Naive thymus-derived CD8-positive, alpha-beta T cell (primary cell): ENCODE results near the gene SLF2. TPM values are rescaled to one million over a fixed set of nuclear protein-coding genes. Genes with fewer than 3 reads are reported as not detected.

ENCODE experiments used
- ATAC-seq, 2 donors: fragments of 150-1000 bp; cut with Tn5 transposase in 1 of 2; sonication (Bioruptor Pico), chemical (Tn5 transposase) in 1 of 2; 1 replicate in 1 of 2; 2 replicates in 1 of 2; pipeline ENCODE4 v1.10.0; 2021; ENCODE audit warnings: mild to moderate bottlenecking in 2 of 2, moderate library complexity in 2 of 2
- POLR2A ChIA-PET: fragments of 350-600 bp; sonication (Branson Sonifier 250); formaldehyde crosslinking; loops from one replicate; lab custom pipeline; 2021; ENCODE audit warnings: antibody characterized with exemption; lab: Charles Lee
- DNase-seq, 10 donors: peaks; one replicate each; pipeline versions ENCODE4 v3.0.0 to v3.0.0-alpha.2; 2020 to 2022
- H3K27ac Mint-ChIP-seq, 10 donors: one replicate each; pipeline ENCODE4 v1.8.0; 2020 to 2022; ENCODE audit warnings: mild to moderate bottlenecking in 10 of 10, mixed read lengths in 10 of 10, moderate library complexity in 4 of 10, inconsistent platforms in 1 of 10
- H3K27me3 Mint-ChIP-seq, 5 donors: one replicate each; pipeline ENCODE4 v1.8.0; 2021 to 2022; ENCODE audit warnings: mixed read lengths in 5 of 5
- H3K36me3 Mint-ChIP-seq, 3 donors: one replicate each; pipeline ENCODE4 v1.8.0; 2020 to 2022; ENCODE audit warnings: mixed read lengths in 3 of 3, mild to moderate bottlenecking in 2 of 3, inconsistent platforms in 1 of 3
- H3K4me1 Mint-ChIP-seq, 4 donors: one replicate each; pipeline ENCODE4 v1.8.0; 2021 to 2022; ENCODE audit warnings: mixed read lengths in 4 of 4
- H3K4me3 Mint-ChIP-seq, 10 donors: one replicate each; pipeline ENCODE4 v1.8.0; 2020 to 2022; ENCODE audit warnings: mild to moderate bottlenecking in 10 of 10, mixed read lengths in 10 of 10, moderate library complexity in 6 of 10, inconsistent platforms in 1 of 10
- H3K9me3 Mint-ChIP-seq, 9 donors: one replicate each; pipeline ENCODE4 v1.8.0; 2020 to 2022; ENCODE audit warnings: mixed read lengths in 9 of 9, mild to moderate bottlenecking in 3 of 9, inconsistent platforms in 1 of 9, moderate library complexity in 1 of 9
- polyA plus RNA-seq, 3 donors: library from polyadenylated mRNA; unstranded; fragments of 300-500 nt; fragmentation: Illumina TruSeq; gene quantifications; one replicate each; pipeline ENCODE4 v1.2.3, GENCODE V29; 2021
- total RNA-seq, 8 experiments: library from RNA in 2 of 8; stranded (reverse) in 2 of 8; gene quantifications; one replicate each; pipeline ENCODE4 v1.2.3 and lab custom pipeline; 2021 to 2026

The SLF2 gene
- total and polyA plus RNA-seq, 5 experiments from 2014 or later, result 9.7 to 46.1 (median 11.2) TPM

- peaks cover 0 to 13% (median 1%) of the 10 kb centered on the region in 4 donors for H3K4me1 Mint-ChIP-seq
- no peaks in the 10 kb centered on the region for H3K9me3 Mint-ChIP-seq
- H3K27ac Mint-ChIP-seq, result peak overlapping the region in 1 of 10 donors; percentile 72
- ATAC-seq (no peak), DNase-seq (no peak)
- H3K36me3 Mint-ChIP-seq, result peaks cover 0 to 46% (median 13%) of the 10 kb centered on the region in 3 donors
- no peak overlapping the region for H3K4me3 Mint-ChIP-seq
- POLR2A ChIA-PET, result interaction anchor here (0.8 to 1.3 kb wide), 3 partner anchors 11 to 36 kb away, joined by 3 read pairs; partner anchors contain the start of gene SEMA4G
- no peaks in the 10 kb centered on the region for H3K27me3 Mint-ChIP-seq
These were observed 67.1 kb downstream of the SLF2 start for GRCh38 chr10:100979791-100980272.

GRCh38 chr10:100980311-100980710 is 67.5 kb downstream of the SLF2 start:
- peaks cover 0 to 46% (median 13%) of the 10 kb centered on the region in 3 donors for H3K36me3 Mint-ChIP-seq
- DNase-seq, result no peak
- POLR2A ChIA-PET, result no interaction called here
- no peaks in the 10 kb centered on the region for H3K9me3 Mint-ChIP-seq
- H3K4me1 Mint-ChIP-seq, result peaks cover 1 to 13% (median 3%) of the 10 kb centered on the region in 4 donors
- peak overlapping the region in 1 of 10 donors; percentile 72 for H3K27ac Mint-ChIP-seq
- no peak for ATAC-seq
- no peaks in the 10 kb centered on the region for H3K27me3 Mint-ChIP-seq
- H3K4me3 Mint-ChIP-seq, result no peak overlapping the region

- no peaks in the 10 kb centered on the region for H3K9me3 Mint-ChIP-seq
- DNase-seq, result no peak
- H3K4me3 Mint-ChIP-seq, result no peak overlapping the region
- H3K4me1 Mint-ChIP-seq, result peaks cover 5 to 16% (median 7%) of the 10 kb centered on the region in 4 donors
- POLR2A ChIA-PET, result no interaction called here
- peaks cover 0 to 46% (median 13%) of the 10 kb centered on the region in 3 donors for H3K36me3 Mint-ChIP-seq
- no peak overlapping the region for H3K27ac Mint-ChIP-seq
- H3K27me3 Mint-ChIP-seq, result no peaks in the 10 kb centered on the region
- ATAC-seq, result no peak
These were observed 67.9 kb downstream of the SLF2 start for GRCh38 chr10:100980711-100981110.

- H3K27ac Mint-ChIP-seq, result peak overlapping the region in 1 of 10 donors; percentile 11
- no peak overlapping the region for H3K4me3 Mint-ChIP-seq
- ATAC-seq (no peak), DNase-seq (no peak)
- peaks cover 10 to 15% (median 12%) of the 10 kb centered on the region in 4 donors for H3K4me1 Mint-ChIP-seq
- H3K36me3 Mint-ChIP-seq, result peaks cover 0 to 46% (median 13%) of the 10 kb centered on the region in 3 donors
- POLR2A ChIA-PET, result no interaction called here
- H3K9me3 Mint-ChIP-seq, result no peaks in the 10 kb centered on the region
- no peaks in the 10 kb centered on the region for H3K27me3 Mint-ChIP-seq
These were observed 68.5 kb downstream of the SLF2 start for GRCh38 chr10:100981178-100981772.

GRCh38 chr10:100982916-100983830 is 70.4 kb downstream of the SLF2 start:
- peak overlapping the region in 1 of 10 donors; percentile 73 for H3K4me3 Mint-ChIP-seq
- H3K4me1 Mint-ChIP-seq, result peaks cover 13 to 32% (median 29%) of the 10 kb centered on the region in 4 donors
- no peak for ATAC-seq
- H3K9me3 Mint-ChIP-seq, result no peaks in the 10 kb centered on the region
- POLR2A ChIA-PET, result no interaction called here
- H3K27ac Mint-ChIP-seq, result no peak overlapping the region
- H3K27me3 Mint-ChIP-seq, result no peaks in the 10 kb centered on the region
- no peak for DNase-seq
- peaks cover 0 to 46% (median 13%) of the 10 kb centered on the region in 3 donors for H3K36me3 Mint-ChIP-seq

GRCh38 chr10:100983868-100984671 is 71.3 kb downstream of the SLF2 start:
- H3K4me1 Mint-ChIP-seq, result peaks cover 13 to 38% (median 30%) of the 10 kb centered on the region in 4 donors
- no peaks in the 10 kb centered on the region for H3K9me3 Mint-ChIP-seq
- H3K27ac Mint-ChIP-seq, result peak overlapping the region in 3 of 10 donors; percentile 38 to 80 (median 79)
- POLR2A ChIA-PET, result interaction anchor here (6.7 kb wide), 1 partner anchor 13 kb away, joined by 82 read pairs; the partner anchor contains the start of gene LZTS2
- DNase-seq (no peak), ATAC-seq (no peak)
- H3K36me3 Mint-ChIP-seq, result peaks cover 0 to 45% (median 13%) of the 10 kb centered on the region in 3 donors
- H3K27me3 Mint-ChIP-seq, result no peaks in the 10 kb centered on the region
- peak overlapping the region in 1 of 10 donors; percentile 40 for H3K4me3 Mint-ChIP-seq

- POLR2A ChIA-PET, result interaction anchor here (6.7 kb wide), 1 partner anchor 13 kb away, joined by 82 read pairs; the partner anchor contains the start of gene LZTS2
- Mint-ChIP-seq H3K27me3 (no peaks in the 10 kb centered on the region), H3K4me3 (no peak overlapping the region), H3K27ac (peak overlapping the region in 1 of 10 donors; percentile 38), H3K9me3 (no peaks in the 10 kb centered on the region), H3K36me3 (peaks cover 0 to 47% (median 15%) of the 10 kb centered on the region in 3 donors), H3K4me1 (peaks cover 13 to 44% (median 34%) of the 10 kb centered on the region in 4 donors)
- ATAC-seq (no peak), DNase-seq (no peak)
These were observed 72.0 kb downstream of the SLF2 start for GRCh38 chr10:100984672-100985177.

GRCh38 chr10:100985336-100985735 is 72.6 kb downstream of the SLF2 start:
- no peaks in the 10 kb centered on the region for H3K27me3 Mint-ChIP-seq
- peaks cover under 1 to 44% (median 15%) of the 10 kb centered on the region in 3 donors for H3K36me3 Mint-ChIP-seq
- H3K9me3 Mint-ChIP-seq, result no peaks in the 10 kb centered on the region
- DNase-seq (no peak), ATAC-seq (no peak)
- peak overlapping the region; percentile 2 to 100 (median 96) for H3K4me3 Mint-ChIP-seq
- POLR2A ChIA-PET, result interaction anchor here (6.7 kb wide), 1 partner anchor 12 kb away, joined by 82 read pairs; the partner anchor contains the start of gene LZTS2
- peak overlapping the region in 1 of 10 donors; percentile 37 for H3K27ac Mint-ChIP-seq
- peaks cover 13 to 48% (median 35%) of the 10 kb centered on the region in 4 donors for H3K4me1 Mint-ChIP-seq

- Mint-ChIP-seq H3K4me1 (peaks cover 21 to 56% (median 44%) of the 10 kb centered on the region in 4 donors), H3K27me3 (no peaks in the 10 kb centered on the region), H3K27ac (peak overlapping the region in 8 of 10 donors; percentile 85 to 97 (median 94)), H3K36me3 (peaks cover 5 to 47% (median 22%) of the 10 kb centered on the region in 3 donors), H3K9me3 (no peaks in the 10 kb centered on the region), H3K4me3 (peak overlapping the region; percentile 95 to 100 (median 97))
- ATAC-seq, result no peak
- no peak for DNase-seq
- POLR2A ChIA-PET, result interaction anchor here (1.6 to 6.7 kb wide), 2 partner anchors 11 to 12 kb away, joined by 4 to 82 read pairs; partner anchors contain the start of gene LZTS2
These were observed 73.8 kb downstream of the SLF2 start for GRCh38 chr10:100986623-100986951.

GRCh38 chr10:100986952-100987684 is 74.4 kb downstream of the SLF2 start, which contains the start of the genes MRPL43 and TWNK:
MRPL43 (minus strand) TSS chr10:100987497; CDS start chr10:100987443, 54 bp downstream.
TWNK (plus strand) TSS chr10:100987543; CDS start chr10:100988211, 668 bp downstream.
- DNase-seq, result peak; percentile 73 to 93 (median 83)
- peak; percentile 96 to 97 for ATAC-seq
- Mint-ChIP-seq H3K9me3 (no peaks in the 10 kb centered on the region), H3K27ac (peak within 1 kb of the TSS; percentile 85 to 97 (median 95)), H3K4me3 (peak within 1 kb of the TSS; percentile 95 to 100 (median 97)), H3K36me3 (peaks cover 5 to 44% (median 19%) of the 10 kb centered on the region in 3 donors), H3K4me1 (peaks cover 21 to 56% (median 44%) of the 10 kb centered on the region in 4 donors), H3K27me3 (no peaks in the 10 kb centered on the region)
- POLR2A ChIA-PET, result interaction anchor here (0.7 to 6.7 kb wide), 5 partner anchors 10 to 74 kb away, joined by 3 to 82 read pairs (median 3); partner anchors contain the start of genes LZTS2, PDZD7 and SFXN3
